ENCODE measurements around the gene HELZ.

Gene HELZ

GRCh38 chr17:67241719-67242341 lies 3.2 kb downstream of the HELZ start:
- Histone ChIP-seq H3K4me1 (peaks cover 0 to 45% (median 16%) of the 10 kb centered on the region in 4 donors), H3K36me3 (peaks cover 12 to 28% (median 25%) of the 10 kb centered on the region in 3 donors), H3K27ac (no peak overlapping the region), H3K4me3 (no peak overlapping the region), H3K9me3 (no peaks in the 10 kb centered on the region), H3K27me3 (no peaks in the 10 kb centered on the region)
- intact Hi-C loops (cut with DNase I; ENCODE audit: low total_unique reads) = no loop called here
- no peak for TF ChIP-seq CTCF (IDR thresholded peaks at IDR 0.05)
- no peak for DNase-seq

- intact Hi-C loops (cut with DNase I; ENCODE audit: low total_unique reads) = no loop called here
Measured at GRCh38 chr17:67239597-67239996, 5.4 kb downstream of the HELZ start.

GRCh38 chr17:67238991-67239390 lies 6.0 kb downstream of the HELZ start:
- no peak for TF ChIP-seq CTCF (IDR thresholded peaks at IDR 0.05)
- no peak overlapping the region for H3K4me3 ChIP-seq
- no peaks in the 10 kb centered on the region for H3K27me3 ChIP-seq
- H3K4me1 ChIP-seq = peaks cover 0 to 33% (median 6%) of the 10 kb centered on the region in 4 donors
- DNase-seq = no peak
- H3K9me3 ChIP-seq = no peaks in the 10 kb centered on the region
- intact Hi-C loops (cut with DNase I; ENCODE audit: low total_unique reads) = no loop called here
- H3K36me3 ChIP-seq = peaks cover 32 to 54% (median 36%) of the 10 kb centered on the region in 3 donors
- no peak overlapping the region for H3K27ac ChIP-seq

More at GRCh38 chr17:67239597-67239996, 5.4 kb downstream of the HELZ start:
- H3K36me3 ChIP-seq = peaks cover 29 to 49% (median 36%) of the 10 kb centered on the region in 3 donors
- DNase-seq = no peak
- no peak overlapping the region for H3K4me3 ChIP-seq
- TF ChIP-seq CTCF (IDR thresholded peaks at IDR 0.05) = no peak
- no peaks in the 10 kb centered on the region for H3K9me3 ChIP-seq
- H3K27ac ChIP-seq = no peak overlapping the region
- H3K4me1 ChIP-seq = peaks cover 0 to 36% (median 8%) of the 10 kb centered on the region in 4 donors
- H3K27me3 ChIP-seq = no peaks in the 10 kb centered on the region

GRCh38 chr17:67232441-67232840 lies 12.6 kb downstream of the HELZ start:
- Histone ChIP-seq H3K27me3 (no peaks in the 10 kb centered on the region), H3K4me1 (peaks cover 0 to 10% (median 5%) of the 10 kb centered on the region in 4 donors), H3K36me3 (peaks cover 22 to 45% (median 23%) of the 10 kb centered on the region in 3 donors), H3K4me3 (no peak overlapping the region), H3K27ac (no peak overlapping the region), H3K9me3 (no peaks in the 10 kb centered on the region)
- intact Hi-C loops (cut with DNase I; ENCODE audit: low total_unique reads) = no loop called here
- TF ChIP-seq CTCF (IDR thresholded peaks at IDR 0.05) = no peak
- no peak for DNase-seq

- Histone ChIP-seq H3K4me3 (no peak overlapping the region), H3K27ac (no peak overlapping the region), H3K4me1 (peaks cover 0 to 13% (median 6%) of the 10 kb centered on the region in 4 donors), H3K36me3 (peaks cover under 1 to 16% (median 5%) of the 10 kb centered on the region in 3 donors), H3K27me3 (no peaks in the 10 kb centered on the region), H3K9me3 (no peaks in the 10 kb centered on the region)
- TF ChIP-seq CTCF (IDR thresholded peaks at IDR 0.05) = no peak
- intact Hi-C loops (cut with DNase I; ENCODE audit: low total_unique reads) = loop anchor here (10.0 kb wide), 1 partner anchor 65 kb away; no protein-coding TSS in a partner anchor
- DNase-seq = no peak
Measured at GRCh38 chr17:67229109-67229955, 15.7 kb downstream of the HELZ start.
